HCT116 (cell line): ENCODE measurements around the gene BAIAP2. TPM values are rescaled to one million over a fixed set of nuclear protein-coding genes. Genes with fewer than 3 reads are reported as not detected.

Experiments used
- ATAC-seq: fragments of 200-7000 bp; cut with Tn5 transposase; 2 replicates; pipeline ENCODE4 v1.9.1; 2020; ENCODE audit warnings: mild to moderate bottlenecking, moderate library complexity
- BruUV-seq: library from RNA; stranded (reverse); fragments of 400-500 nt; replicated peaks from 2 replicates; lab custom pipeline; 2021; lab: Mats Ljungman, UMichigan
- CTCF ChIA-PET: fragments of 300-600 bp; sonication (Branson Sonifier 250); formaldehyde crosslinking; loops from one replicate; lab custom pipeline; 2021; ENCODE audit warnings: antibody characterized with exemption; lab: Charles Lee
- POLR2A ChIA-PET: fragments of 300-600, 350-600 bp; sonication (Branson Sonifier 250); formaldehyde crosslinking; loops from one replicate; lab custom pipeline; 2021; ENCODE audit warnings: antibody characterized with exemption; lab: Charles Lee
- RAD21 ChIA-PET, 2 experiments: fragments of 300-600 bp; sonication (Branson Sonifier 250); formaldehyde crosslinking; loops; one replicate each; lab custom pipeline; 2023; ENCODE audit warnings: low total read pairs in 2 of 2; ENCODE audit not compliant: uncharacterized antibody in 2 of 2, unreplicated experiment in 2 of 2, low non-redundant PET in 1 of 2; lab: Charles Lee
- DNase-seq: peaks from one replicate; pipeline ENCODE4 v3.0.0-alpha.2; 2010; ENCODE audit warnings: low read depth, low spot score
- H2AFZ ChIP-seq: fragments of 200-600 bp; shearing (Covaris generic), sonication (generic); 2 replicates; pipeline ENCODE4 v1.6.1; 2017; ENCODE audit warnings: low read depth, mixed run types, mixed read lengths, antibody characterized with exemption, low read length; ENCODE audit not compliant: poor library complexity, severe bottlenecking
- H3K27ac ChIP-seq: 2 replicates; pipeline ENCODE4 v1.5.1; 2012; ENCODE audit warnings: low read depth, low read length
- H3K27me3 ChIP-seq: fragments of 200-600 bp; sonication (generic); 2 replicates; pipeline ENCODE4 v1.6.1; 2016; ENCODE audit warnings: mixed run types, low read length, mixed read lengths; ENCODE audit not compliant: insufficient read depth
- H3K36me3 ChIP-seq, 2 experiments: fragments of 200-500 bp in 1 of 2; fragments of 200-600 bp in 1 of 2; sonication (Bioruptor generic) in 1 of 2; sonication (generic) in 1 of 2; 2 replicates each; pipeline versions ENCODE4 v1.5.1 to v1.6.1; 2014 to 2016; ENCODE audit warnings: low read length in 2 of 2, inconsistent platforms in 1 of 2, mixed read lengths in 1 of 2, mixed run types in 1 of 2; ENCODE audit not compliant: insufficient read depth in 2 of 2, control insufficient read depth in 1 of 2
- H3K4me1 ChIP-seq, 2 experiments: fragments of 200-600 bp in 1 of 2; sonication (generic) in 1 of 2; 2 replicates each; pipeline versions ENCODE4 v1.5.1 to v1.6.1; 2012 to 2017; ENCODE audit warnings: low read length in 2 of 2, inconsistent platforms in 1 of 2, mild to moderate bottlenecking in 1 of 2, mixed read lengths in 1 of 2, mixed run types in 1 of 2, moderate library complexity in 1 of 2; ENCODE audit not compliant: insufficient read depth in 2 of 2, control insufficient read depth in 1 of 2
- H3K4me2 ChIP-seq: fragments of 200-600 bp; sonication (generic); 2 replicates; pipeline ENCODE4 v1.6.1; 2017; ENCODE audit warnings: mixed run types, low read length, mixed read lengths
- H3K4me3 ChIP-seq, 2 experiments: fragments of 200-600 bp in 1 of 2; sonication (generic) in 1 of 2; replicated peaks in 1 of 2; 2 replicates each; pipeline ENCODE4 v1.5.1; 2011 to 2016; ENCODE audit warnings: low read length in 2 of 2, control low read depth in 1 of 2, low read depth in 1 of 2, mild to moderate bottlenecking in 1 of 2, mixed read lengths in 1 of 2, mixed run types in 1 of 2
- H3K79me2 ChIP-seq: fragments of 200-600 bp; sonication (generic); 2 replicates; pipeline ENCODE4 v1.6.1; 2017; ENCODE audit warnings: mild to moderate bottlenecking, mixed run types, low read length, moderate library complexity, mixed read lengths; ENCODE audit not compliant: insufficient read depth
- H3K9ac ChIP-seq: fragments of 200-600 bp; sonication (generic); 2 replicates; pipeline ENCODE4 v1.6.1; 2016; ENCODE audit warnings: low read length, mixed read lengths
- H3K9me2 ChIP-seq: fragments of 200-600 bp; sonication (generic), shearing (Covaris generic); 2 replicates; pipeline ENCODE4 v1.6.1; 2017; ENCODE audit warnings: mixed run types, mild to moderate bottlenecking, moderate library complexity; ENCODE audit not compliant: insufficient read depth
- H3K9me3 ChIP-seq, 2 experiments: fragments of 200-500 bp in 1 of 2; fragments of 200-600 bp in 1 of 2; sonication (Bioruptor generic) in 1 of 2; sonication (generic) in 1 of 2; 2 replicates each; pipeline ENCODE4 v1.6.1; 2014 to 2017; ENCODE audit warnings: low read length in 2 of 2, mixed read lengths in 2 of 2, inconsistent platforms in 1 of 2, low read depth in 1 of 2, mild to moderate bottlenecking in 1 of 2, mixed run types in 1 of 2, moderate library complexity in 1 of 2; ENCODE audit not compliant: control insufficient read depth in 1 of 2, insufficient read depth in 1 of 2
- H4K20me1 ChIP-seq: fragments of 200-600 bp; sonication (generic), shearing (Covaris generic); 2 replicates; pipeline ENCODE4 v1.6.1; 2017; ENCODE audit warnings: mixed run types, mild to moderate bottlenecking, moderate library complexity; ENCODE audit not compliant: insufficient read depth
- ELF1 ChIP-seq: IDR thresholded peaks from 2 replicates; pipeline ENCODE4 v1.6.1; 2012; ENCODE audit warnings: low read depth, borderline replicate concordance
- EZH2 ChIP-seq: fragments of 200-600 bp; sonication (generic); IDR thresholded peaks from 2 replicates; pipeline ENCODE4 v1.6.1; 2017; ENCODE audit warnings: antibody characterized with exemption, mixed run types
- POLR2A ChIP-seq: IDR thresholded peaks from 2 replicates; pipeline ENCODE4 v1.7.0; 2011; ENCODE audit warnings: borderline replicate concordance; ENCODE audit not compliant: insufficient read depth, insufficient read length; ENCODE audit errors: extremely low read depth
- POLR2AphosphoS5 ChIP-seq: IDR thresholded peaks from 2 replicates; pipeline ENCODE4 v1.6.1; 2011; ENCODE audit warnings: mild to moderate bottlenecking, low read depth, low read length, moderate library complexity
- SP1 ChIP-seq: IDR thresholded peaks from 2 replicates; pipeline ENCODE4 v1.6.1; 2012; ENCODE audit warnings: low read depth
- SRF ChIP-seq: IDR thresholded peaks from 2 replicates; pipeline ENCODE4 v1.6.1; 2012; ENCODE audit warnings: low read depth
- TCF7L2 ChIP-seq: IDR thresholded peaks from 2 replicates; pipeline ENCODE4 v1.7.0; 2011; ENCODE audit warnings: borderline replicate concordance, inconsistent platforms; ENCODE audit not compliant: insufficient read depth, insufficient read length; ENCODE audit errors: extremely low read depth
- ZBTB33 ChIP-seq: IDR thresholded peaks from 2 replicates; pipeline ENCODE4 v1.6.1; 2011; ENCODE audit warnings: mild to moderate bottlenecking, low read length, moderate library complexity; ENCODE audit not compliant: insufficient replicate concordance; ENCODE audit errors: extremely low read depth
- intact Hi-C: fragments of 100-400 bp; cut with micrococcal nuclease; formaldehyde crosslinking; loops from 2 replicates; pipeline ENCODE4 v1.10.0; 2022
- total RNA-seq: library from RNA; stranded (reverse); gene quantifications from one replicate; pipeline ENCODE4 v1.2.1, GENCODE V29; 2021; ENCODE audit not compliant: unreplicated experiment

Gene BAIAP2
- total RNA-seq, 1 experiment from 2014 or later, result 105 TPM

- H3K36me3 ChIP-seq, result no peaks in the 10 kb centered on the region
- POLR2A ChIA-PET, result no interaction called here
- ATAC-seq (no peak), DNase-seq (no peak)
- H3K79me2 ChIP-seq, result no peaks in the 10 kb centered on the region
- H3K4me3 ChIP-seq, result no peak overlapping the region
- no peaks in the 10 kb centered on the region for H4K20me1 ChIP-seq
- H3K9ac ChIP-seq, result no peak overlapping the region
- no peak overlapping the region for H3K4me2 ChIP-seq
- H2AFZ ChIP-seq, result no peak overlapping the region
- H3K27me3 ChIP-seq, result no peaks in the 10 kb centered on the region
- H3K27ac ChIP-seq, result no peak overlapping the region; the same call in 1 of the 2 replicates
- CTCF ChIA-PET, result no interaction called here
- BruUV-seq, result no TSS peak
- no peak for TF ChIP-seq ELF1
- TF ChIP-seq SRF, result no peak
- TF ChIP-seq EZH2, result no peak
- TF ChIP-seq SP1, result no peak
- no peak for TF ChIP-seq POLR2A
- no peak for TF ChIP-seq TCF7L2
- TF ChIP-seq ZBTB33, result no peak
- TF ChIP-seq POLR2AphosphoS5, result no peak
- no peaks in the 10 kb centered on the region for H3K9me3 ChIP-seq
- no peaks in the 10 kb centered on the region for H3K9me2 ChIP-seq
- intact Hi-C loops, result no loop called here
- RAD21 ChIA-PET, result no interaction called here
- no peaks in the 10 kb centered on the region for H3K4me1 ChIP-seq
These were observed 129.7 kb downstream of the BAIAP2 start for GRCh38 chr17:81164371-81165245.
